ENCODE results near the gene ACTMAP.
"Not testable (repeated sequence)": the region's sequence is repeated elsewhere in the genome, so short reads cannot be mapped to it uniquely, and the experiment has no call there.

Gene ACTMAP

GRCh38 chr19:40750058-40750873, at the start of gene ACTMAP:
Gene ACTMAP (minus strand): TSS chr19:40750477. CDS start chr19:40749803, 674 bp downstream.
- DNase-seq: peak; percentile 100

- peak; percentile 49 for DNase-seq
Measured at GRCh38 chr19:40799558-40800338, 49.5 kb upstream of the ACTMAP start.

- DNase-seq: peak; percentile 100
Measured at GRCh38 chr19:40798683-40799557, 48.6 kb upstream of the ACTMAP start, which contains the start of gene EGLN2. Gene EGLN2 (plus strand): TSS chr19:40799191. CDS start chr19:40800573, 1,382 bp downstream.

- DNase-seq: peak; percentile 95
Measured at GRCh38 chr19:40797963-40798682, 47.8 kb upstream of the ACTMAP start.

GRCh38 chr19:40797166-40797962, 47.1 kb upstream of the ACTMAP start:
- no peak for DNase-seq

GRCh38 chr19:40791996-40792395, 41.7 kb upstream of the ACTMAP start:
- no peak for DNase-seq

- DNase-seq: no peak
Measured at GRCh38 chr19:40791349-40791748, 41.1 kb upstream of the ACTMAP start.

GRCh38 chr19:40786060-40787037, 36.1 kb upstream of the ACTMAP start:
- DNase-seq: no peak

- no peak for DNase-seq
Measured at GRCh38 chr19:40785526-40785925, 35.2 kb upstream of the ACTMAP start.

- DNase-seq: not testable (repeated sequence)
Measured at GRCh38 chr19:40784146-40784545, 33.9 kb upstream of the ACTMAP start.

GRCh38 chr19:40783711-40784110, 33.4 kb upstream of the ACTMAP start:
- no peak for DNase-seq

GRCh38 chr19:40781140-40781539, 30.9 kb upstream of the ACTMAP start:
- DNase-seq: no peak

- DNase-seq: no peak
Measured at GRCh38 chr19:40780582-40780981, 30.3 kb upstream of the ACTMAP start.

GRCh38 chr19:40778706-40779284, 28.5 kb upstream of the ACTMAP start:
- DNase-seq: no peak

- DNase-seq: peak; percentile 100
Measured at GRCh38 chr19:40777937-40778705, 27.8 kb upstream of the ACTMAP start, which contains the start of gene RAB4B. Gene RAB4B (plus strand): TSS chr19:40778247. CDS start chr19:40778376, 129 bp downstream.

- no peak for DNase-seq
Measured at GRCh38 chr19:40777645-40777936, 27.3 kb upstream of the ACTMAP start.

- DNase-seq: peak; percentile 98
Measured at GRCh38 chr19:40776932-40777644, 26.8 kb upstream of the ACTMAP start.

GRCh38 chr19:40776364-40776763, 26.1 kb upstream of the ACTMAP start:
- no peak for DNase-seq
